C4-2B (cell line): ENCODE data around the gene PTPRN2.

ENCODE experiments used
- H3K27ac ChIP-seq: fragments of 450-650 bp; 2 replicates; pipeline ENCODE4 v1.5.1; 2017
- CTCF ChIP-seq: fragments of 450-650 bp; conservative IDR thresholded peaks from 2 replicates; pipeline ENCODE4 v1.5.1; 2017; ENCODE audit warnings: mild to moderate bottlenecking
- ZFX ChIP-seq: fragments of 450-650 bp; IDR thresholded peaks from 2 replicates; pipeline ENCODE4 v1.6.1; 2017

The PTPRN2 gene

GRCh38 chr7:157764193-157764592, 823.4 kb downstream of the PTPRN2 start:
- H3K27ac ChIP-seq, result no peak overlapping the region
- TF ChIP-seq CTCF (no peak), ZFX (no peak)

- no peak overlapping the region for H3K27ac ChIP-seq
- TF ChIP-seq CTCF, result no peak
- no peak for TF ChIP-seq ZFX
Observed at GRCh38 chr7:157763279-157764000, 824.2 kb downstream of the PTPRN2 start.

DNA sequence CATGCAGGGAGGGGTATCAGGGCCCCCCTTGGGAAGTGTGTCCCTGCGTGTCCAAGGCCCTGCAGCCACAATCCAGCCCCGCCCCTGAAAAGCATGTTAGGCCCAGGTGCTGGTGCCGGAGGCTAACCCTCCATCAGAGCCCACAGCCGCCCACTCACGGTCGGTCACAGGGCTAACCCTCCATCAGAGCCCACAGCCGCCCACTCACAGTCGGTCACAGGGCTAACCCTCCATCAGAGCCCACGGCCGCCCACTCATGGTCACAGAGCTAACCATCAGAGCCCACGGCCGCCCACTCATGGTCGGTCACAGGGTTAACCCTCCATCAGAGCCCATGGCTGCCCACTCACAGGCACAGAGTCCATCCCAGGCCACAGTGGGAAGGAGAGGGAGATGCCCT, 824.8 kb downstream of the PTPRN2 start:
- no peak overlapping the region for H3K27ac ChIP-seq
- TF ChIP-seq ZFX (no peak), CTCF (no peak)

GRCh38 chr7:157760004-157760730, 827.5 kb downstream of the PTPRN2 start:
- TF ChIP-seq CTCF (no peak), ZFX (no peak)
- H3K27ac ChIP-seq, result no peak overlapping the region

- no peak for TF ChIP-seq CTCF
- TF ChIP-seq ZFX, result no peak
Observed at GRCh38 chr7:157759246-157759805, 828.3 kb downstream of the PTPRN2 start.

GRCh38 chr7:157758468-157759245, 829.0 kb downstream of the PTPRN2 start:
- TF ChIP-seq ZFX (no peak), CTCF (no peak)
- H3K27ac ChIP-seq, result no peak overlapping the region

More at GRCh38 chr7:157759246-157759805, 828.3 kb downstream of the PTPRN2 start:
- no peak overlapping the region for H3K27ac ChIP-seq
